A204.1 (cell line): ENCODE data around the gene TMEM87B.

ENCODE experiments used
- FAIRE-seq: peaks from 2 replicates; lab custom pipeline; 2012; peaks lifted over from hg19 to GRCh38; lab: Jason Lieb, UNC

The TMEM87B gene

GRCh38 chr2:112151701-112152440 is 96.8 kb downstream of the TMEM87B start:
- no peak for FAIRE-seq

GRCh38 chr2:112152476-112153178 is 97.6 kb downstream of the TMEM87B start:
- no peak for FAIRE-seq

GRCh38 chr2:112153179-112153490 is 98.1 kb downstream of the TMEM87B start:
- no peak for FAIRE-seq

- no peak for FAIRE-seq
Measured at GRCh38 chr2:112153501-112153900, 98.4 kb downstream of the TMEM87B start.

- FAIRE-seq = no peak
Measured at GRCh38 chr2:112154246-112155117, 99.4 kb downstream of the TMEM87B start.

GRCh38 chr2:112155331-112156151 is 100.5 kb downstream of the TMEM87B start:
- no peak for FAIRE-seq

- no peak for FAIRE-seq
Measured at GRCh38 chr2:112156152-112156986, 101.3 kb downstream of the TMEM87B start.

- no peak for FAIRE-seq
Measured at GRCh38 chr2:112157472-112157871, 102.4 kb downstream of the TMEM87B start.

GRCh38 chr2:112159454-112159921 is 104.4 kb downstream of the TMEM87B start:
- FAIRE-seq = no peak

- FAIRE-seq = no peak
Measured at GRCh38 chr2:112160283-112161250, 105.5 kb downstream of the TMEM87B start.

- no peak for FAIRE-seq
Measured at GRCh38 chr2:112161431-112162145, 106.5 kb downstream of the TMEM87B start.

GRCh38 chr2:112162341-112162740 is 107.3 kb downstream of the TMEM87B start:
- FAIRE-seq = no peak

- FAIRE-seq = no peak
Measured at GRCh38 chr2:112162956-112163355, 107.9 kb downstream of the TMEM87B start.

GRCh38 chr2:112163541-112163981 is 108.5 kb downstream of the TMEM87B start:
- no peak for FAIRE-seq

- FAIRE-seq = no peak
Measured at GRCh38 chr2:112164876-112165275, 109.8 kb downstream of the TMEM87B start.

GRCh38 chr2:112165296-112165695 is 110.2 kb downstream of the TMEM87B start:
- no peak for FAIRE-seq

GRCh38 chr2:112166806-112167499 is 111.9 kb downstream of the TMEM87B start:
- no peak for FAIRE-seq

GRCh38 chr2:112168422-112169124 is 113.5 kb downstream of the TMEM87B start:
- FAIRE-seq = no peak
